Kidney epithelial cell (primary cell): ENCODE measurements around the gene NXPH4. TPM values are rescaled to one million over a fixed set of nuclear protein-coding genes. Genes with fewer than 3 reads are reported as not detected.

Experiments used
- DNase-seq: peaks from one replicate; pipeline ENCODE4 v3.0.0-alpha.2; 2010; ENCODE audit warnings: low read depth
- H3K27me3 ChIP-seq: 2 replicates; pipeline ENCODE4 v1.6.0; 2011; ENCODE audit warnings: low read length; ENCODE audit not compliant: control insufficient read depth, insufficient read depth
- H3K36me3 ChIP-seq: 2 replicates; pipeline ENCODE4 v1.5.1; 2011; ENCODE audit warnings: low read length; ENCODE audit not compliant: control insufficient read depth, insufficient read depth
- H3K4me3 ChIP-seq: 2 replicates; pipeline ENCODE4 v1.5.1; 2011; ENCODE audit warnings: low read depth, mild to moderate bottlenecking, control low read depth, low read length
- total RNA-seq: library from RNA; depleted of rRNA; stranded (reverse); fragments of >200 nt; gene quantifications from 2 replicates; pipeline ENCODE4 v1.2.3, GENCODE V29; 2015
- TF ChIP-seq, protein P1 (sequence below): IDR thresholded peaks from 2 replicates; pipeline ENCODE4 v1.5.1; 2011; ENCODE audit warnings: mild to moderate bottlenecking, moderate library complexity, low read length, control low read depth, inconsistent platforms; ENCODE audit not compliant: insufficient read depth, poor library complexity, severe bottlenecking

Gene NXPH4
- total RNA-seq, 1 donor from 2014 or later = 5.9 TPM

- Histone ChIP-seq H3K27me3 (peaks cover 76% of the 10 kb centered on the region), H3K4me3 (no peak overlapping the region), H3K36me3 (no peaks in the 10 kb centered on the region)
- TF ChIP-seq, protein P1, sequence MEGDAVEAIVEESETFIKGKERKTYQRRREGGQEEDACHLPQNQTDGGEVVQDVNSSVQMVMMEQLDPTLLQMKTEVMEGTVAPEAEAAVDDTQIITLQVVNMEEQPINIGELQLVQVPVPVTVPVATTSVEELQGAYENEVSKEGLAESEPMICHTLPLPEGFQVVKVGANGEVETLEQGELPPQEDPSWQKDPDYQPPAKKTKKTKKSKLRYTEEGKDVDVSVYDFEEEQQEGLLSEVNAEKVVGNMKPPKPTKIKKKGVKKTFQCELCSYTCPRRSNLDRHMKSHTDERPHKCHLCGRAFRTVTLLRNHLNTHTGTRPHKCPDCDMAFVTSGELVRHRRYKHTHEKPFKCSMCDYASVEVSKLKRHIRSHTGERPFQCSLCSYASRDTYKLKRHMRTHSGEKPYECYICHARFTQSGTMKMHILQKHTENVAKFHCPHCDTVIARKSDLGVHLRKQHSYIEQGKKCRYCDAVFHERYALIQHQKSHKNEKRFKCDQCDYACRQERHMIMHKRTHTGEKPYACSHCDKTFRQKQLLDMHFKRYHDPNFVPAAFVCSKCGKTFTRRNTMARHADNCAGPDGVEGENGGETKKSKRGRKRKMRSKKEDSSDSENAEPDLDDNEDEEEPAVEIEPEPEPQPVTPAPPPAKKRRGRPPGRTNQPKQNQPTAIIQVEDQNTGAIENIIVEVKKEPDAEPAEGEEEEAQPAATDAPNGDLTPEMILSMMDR = no peak
- no peak for DNase-seq
Observed at GRCh38 chr12:57241402-57242310, 25.1 kb downstream of the NXPH4 start.

- Histone ChIP-seq H3K36me3 (no peaks in the 10 kb centered on the region), H3K27me3 (peaks cover 69% of the 10 kb centered on the region), H3K4me3 (no peak overlapping the region)
- TF ChIP-seq, protein P1 = no peak
- DNase-seq = no peak
Observed at GRCh38 chr12:57242329-57242690, 25.7 kb downstream of the NXPH4 start.

- TF ChIP-seq, protein P1 = peak; percentile 87
- Histone ChIP-seq H3K36me3 (no peaks in the 10 kb centered on the region), H3K27me3 (peaks cover 64% of the 10 kb centered on the region), H3K4me3 (peak overlapping the region; percentile 15)
- DNase-seq = no peak
Observed at GRCh38 chr12:57242691-57243454, 26.3 kb downstream of the NXPH4 start.

DNA sequence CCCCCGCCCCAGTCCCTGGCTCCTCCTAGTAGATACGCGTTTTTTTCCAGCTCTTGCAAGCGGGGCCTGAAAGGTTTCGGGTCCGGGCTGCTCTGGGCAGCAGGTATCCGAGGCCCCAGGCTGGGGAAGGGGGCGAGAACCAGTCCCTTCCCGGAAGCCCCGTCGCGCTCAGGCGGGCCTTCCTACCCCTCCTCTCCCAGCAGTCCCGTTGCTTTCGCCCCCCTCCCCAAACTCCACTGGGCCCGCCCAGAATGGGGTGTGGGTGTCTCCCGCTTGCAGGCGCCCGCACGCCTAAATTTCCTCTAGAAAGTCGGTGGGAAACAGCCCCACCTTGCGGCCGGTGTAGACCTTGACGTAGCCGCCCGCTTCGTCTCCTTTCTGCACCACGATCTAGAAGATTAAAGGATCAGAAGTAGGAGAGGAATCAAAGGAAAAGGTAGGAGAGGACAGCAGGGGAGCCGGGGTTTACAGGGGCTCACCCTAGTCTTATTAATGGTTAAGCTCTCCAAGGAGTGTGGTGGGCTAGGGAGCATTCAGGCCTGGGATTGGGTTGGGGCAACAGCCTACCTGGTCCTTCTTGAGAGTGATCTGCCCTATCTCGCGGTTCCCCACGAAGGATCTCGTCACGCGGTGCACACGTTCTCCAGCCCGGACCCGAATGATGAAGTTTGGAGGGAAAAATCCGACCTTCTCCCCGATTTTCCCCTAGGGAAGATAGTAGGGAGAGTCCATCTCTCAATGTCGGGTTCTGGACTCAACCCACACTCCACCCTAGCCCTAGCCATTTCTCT is 27.1 kb downstream of the NXPH4 start:
- Histone ChIP-seq H3K27me3 (peaks cover 55% of the 10 kb centered on the region), H3K4me3 (peak overlapping the region; percentile 8), H3K36me3 (no peaks in the 10 kb centered on the region)
- TF ChIP-seq, protein P1 = peak; percentile 92
- no peak for DNase-seq

GRCh38 chr12:57244312-57244696 is 27.7 kb downstream of the NXPH4 start:
- Histone ChIP-seq H3K36me3 (no peaks in the 10 kb centered on the region), H3K4me3 (no peak overlapping the region), H3K27me3 (peaks cover 51% of the 10 kb centered on the region)
- no peak for DNase-seq
- TF ChIP-seq, protein P1 = no peak
